ENCODE measurements around the gene KIF17.

The KIF17 gene

DNA sequence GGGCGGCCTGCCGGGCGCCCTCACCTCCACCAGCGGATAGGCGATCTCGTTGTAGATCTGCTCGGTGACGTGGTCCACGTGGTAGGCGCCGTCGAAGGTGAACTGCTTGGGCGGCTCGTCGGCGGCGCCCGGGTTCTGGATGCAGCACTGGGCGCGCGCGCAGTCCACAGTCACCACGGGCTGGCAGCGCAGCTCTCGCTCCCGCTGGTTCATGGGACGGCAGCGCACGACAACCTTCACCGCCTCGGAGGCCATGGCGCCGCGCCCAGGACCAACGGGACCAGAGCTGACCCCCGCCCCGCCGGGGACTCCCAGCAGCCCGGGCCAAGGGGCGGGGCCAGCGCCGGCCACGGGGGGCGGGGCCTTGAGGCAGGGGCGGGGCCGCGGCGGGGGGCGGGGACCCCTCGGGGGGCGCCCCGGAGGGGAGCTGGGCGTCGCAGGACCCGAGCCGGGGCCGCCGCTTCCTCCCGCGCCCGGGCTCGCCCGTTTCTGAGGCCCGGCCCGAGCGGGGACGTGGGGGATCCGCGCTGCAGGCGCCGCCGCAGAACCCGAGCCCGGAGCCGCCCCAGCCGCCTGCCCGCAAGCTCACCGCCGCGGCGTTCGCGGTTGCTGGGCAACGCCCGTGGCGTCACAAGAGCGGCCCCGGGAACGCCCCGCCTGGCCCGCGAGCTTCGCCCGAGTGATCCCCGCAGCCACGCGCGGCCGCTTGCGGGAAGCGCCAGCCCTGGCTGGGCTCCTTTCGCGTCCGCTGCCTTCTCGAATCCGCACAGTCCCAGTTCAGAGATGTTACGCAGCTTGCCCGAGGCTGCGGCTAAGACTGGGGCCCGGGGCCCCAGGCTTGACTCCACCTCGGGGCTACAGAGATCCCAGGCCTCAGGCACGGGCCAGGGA is at the start of gene KIF17:
Gene KIF17, minus strand, starts transcription at position 556 of the 891 bp plus-strand sequence. Its CDS starts 301 bp downstream, at position 255.
- peak; percentile 56 for DNase-seq (ENCODE audit: low read depth)

- DNase-seq (ENCODE audit: low read depth): no peak
Measured at GRCh38 chr1:20767271-20767670, 49.5 kb upstream of the KIF17 start.

DNA sequence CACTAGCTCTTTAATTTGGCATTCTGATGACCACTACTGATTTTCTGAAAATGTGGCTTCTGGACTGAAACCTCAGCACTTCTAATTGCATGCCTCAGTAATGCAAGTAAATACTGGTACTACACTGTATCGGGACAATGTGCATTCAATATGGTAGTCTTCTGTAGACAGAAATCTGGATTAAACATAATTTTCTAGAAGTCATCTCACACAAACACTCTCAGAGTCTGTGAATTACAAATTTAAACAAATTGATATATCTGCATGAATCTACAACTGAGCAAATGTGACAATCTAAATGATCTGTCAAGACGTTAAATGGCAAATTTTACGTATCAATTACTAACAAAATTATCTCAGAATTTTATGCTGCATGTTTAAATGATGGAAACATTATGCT is 45.6 kb upstream of the KIF17 start:
- no peak for DNase-seq (ENCODE audit: low read depth)

GRCh38 chr1:20760322-20760721 is 42.5 kb upstream of the KIF17 start:
- DNase-seq (ENCODE audit: low read depth): no peak

DNA sequence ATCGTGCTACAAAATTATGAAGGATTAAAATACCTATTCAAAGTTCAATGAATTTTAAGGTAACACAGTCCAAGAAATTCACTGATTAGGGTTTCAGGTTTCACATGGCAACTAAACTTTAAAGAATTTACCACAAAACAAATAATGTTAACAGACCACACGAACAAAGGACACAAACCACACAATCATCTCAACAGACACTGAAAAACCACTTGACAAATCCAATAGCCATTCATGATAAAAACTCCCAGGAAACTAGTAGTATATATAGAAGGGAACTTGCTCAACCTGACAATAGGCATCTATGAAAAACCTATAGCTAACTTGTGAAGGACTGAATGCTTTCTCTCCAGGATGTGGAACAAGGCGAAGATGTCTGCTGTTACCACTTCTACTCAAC is 35.8 kb upstream of the KIF17 start:
- DNase-seq (ENCODE audit: low read depth): no peak

- DNase-seq (ENCODE audit: low read depth): no peak
Measured at GRCh38 chr1:20751462-20751990, 33.7 kb upstream of the KIF17 start.

DNA sequence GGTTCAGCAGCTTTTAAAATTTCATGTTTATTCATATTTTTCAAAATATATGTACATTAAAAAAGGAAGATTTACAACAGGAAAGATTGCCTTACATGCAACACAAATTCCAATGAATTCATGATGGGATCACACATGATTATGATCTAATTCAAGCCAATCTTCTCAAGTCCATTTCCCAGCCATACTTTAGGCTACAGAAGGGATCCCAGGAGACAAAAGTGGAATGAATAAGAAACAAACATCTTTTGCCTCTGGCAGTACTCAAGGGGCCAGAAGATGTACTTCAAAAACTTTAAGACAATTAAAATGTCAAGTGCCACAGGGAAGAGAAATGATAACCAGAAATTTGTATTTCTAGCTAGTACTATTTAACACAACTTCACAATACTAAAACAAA is 24.9 kb upstream of the KIF17 start:
- no peak for DNase-seq (ENCODE audit: low read depth)

- no peak for DNase-seq (ENCODE audit: low read depth)
Measured at GRCh38 chr1:20740781-20741180, 23.0 kb upstream of the KIF17 start.

DNA sequence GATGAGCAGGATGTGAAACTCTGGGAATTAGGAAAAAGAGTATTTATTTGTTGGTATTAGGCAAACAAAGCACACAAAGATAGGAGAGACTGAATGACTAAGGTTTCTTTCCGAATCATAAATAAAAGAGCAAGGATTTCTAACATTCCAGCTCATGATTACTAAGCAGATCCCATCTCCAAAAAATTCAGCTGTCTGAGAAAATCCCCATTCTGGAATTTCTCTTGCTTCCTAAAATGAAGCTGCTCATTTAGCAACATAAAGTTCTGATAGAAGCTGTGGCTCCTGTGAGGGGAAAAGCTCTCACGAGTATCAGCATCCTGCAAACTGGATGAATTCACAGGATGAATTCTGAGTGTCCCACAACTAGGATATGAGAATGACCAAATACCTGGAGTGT is 21.4 kb upstream of the KIF17 start:
- no peak for DNase-seq (ENCODE audit: low read depth)

DNA sequence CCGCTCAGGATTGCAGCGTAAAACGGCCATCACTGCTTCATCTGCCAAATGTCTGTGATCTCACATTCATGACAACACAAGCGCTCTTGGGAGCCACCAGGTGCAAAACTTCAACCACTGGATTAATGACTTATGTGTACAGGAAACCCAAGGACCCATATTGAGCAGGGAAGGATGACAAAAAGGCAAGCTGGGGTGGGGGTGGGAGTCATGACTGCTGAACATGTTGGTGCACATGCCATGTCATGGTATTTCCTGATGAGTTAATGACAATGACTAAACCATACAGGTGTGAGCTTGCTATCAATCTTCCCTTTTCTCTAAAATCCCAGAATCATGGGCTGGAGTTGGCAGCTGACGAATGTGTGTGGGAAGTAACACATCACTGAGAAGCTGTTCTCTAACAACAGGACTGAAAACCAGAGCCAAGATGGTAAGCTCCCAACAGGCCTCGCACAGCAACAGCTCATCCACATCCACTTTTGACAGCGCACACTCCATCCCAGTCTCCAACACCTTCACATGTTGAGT is 17.8 kb upstream of the KIF17 start:
- no peak for DNase-seq (ENCODE audit: low read depth)

DNA sequence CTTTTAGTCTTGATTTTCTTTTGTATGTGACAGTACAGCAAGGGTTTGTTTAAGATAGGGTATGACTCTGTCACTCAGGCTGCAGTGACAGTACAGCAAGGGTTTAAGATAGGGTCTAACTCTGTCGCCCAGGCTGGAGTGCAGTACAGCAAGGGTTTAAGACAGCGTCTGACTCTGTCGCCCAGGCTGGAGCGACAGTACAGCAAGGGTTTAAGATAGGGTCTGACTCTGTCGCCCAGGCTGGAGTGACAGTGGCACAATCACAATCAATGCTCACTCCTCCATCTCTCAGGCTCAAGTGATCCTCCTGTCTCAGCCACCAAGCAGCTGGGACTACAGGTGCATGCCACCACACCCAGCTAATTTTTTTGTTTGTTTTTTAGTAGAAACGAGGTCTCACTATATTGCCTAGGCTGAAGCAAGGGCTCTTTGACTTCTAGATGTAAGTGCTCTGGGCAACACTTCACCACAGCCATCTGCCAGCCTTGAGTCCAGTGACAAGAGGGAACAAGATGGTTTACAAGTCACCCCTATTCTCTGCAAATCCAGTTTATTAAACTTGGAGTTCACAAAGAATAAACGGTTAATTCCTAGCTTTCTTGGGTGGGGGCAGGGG is 15.7 kb upstream of the KIF17 start:
- no peak for DNase-seq (ENCODE audit: low read depth)

GRCh38 chr1:20732588-20733359 is 15.0 kb upstream of the KIF17 start, which contains the start of gene SH2D5:
Gene SH2D5, minus strand, starts transcription at chr1:20732703. Its CDS starts 4,659 bp downstream, at chr1:20728044.
- no peak for DNase-seq (ENCODE audit: low read depth)

GRCh38 chr1:20732071-20732587 is 14.3 kb upstream of the KIF17 start:
- DNase-seq (ENCODE audit: low read depth): no peak

DNA sequence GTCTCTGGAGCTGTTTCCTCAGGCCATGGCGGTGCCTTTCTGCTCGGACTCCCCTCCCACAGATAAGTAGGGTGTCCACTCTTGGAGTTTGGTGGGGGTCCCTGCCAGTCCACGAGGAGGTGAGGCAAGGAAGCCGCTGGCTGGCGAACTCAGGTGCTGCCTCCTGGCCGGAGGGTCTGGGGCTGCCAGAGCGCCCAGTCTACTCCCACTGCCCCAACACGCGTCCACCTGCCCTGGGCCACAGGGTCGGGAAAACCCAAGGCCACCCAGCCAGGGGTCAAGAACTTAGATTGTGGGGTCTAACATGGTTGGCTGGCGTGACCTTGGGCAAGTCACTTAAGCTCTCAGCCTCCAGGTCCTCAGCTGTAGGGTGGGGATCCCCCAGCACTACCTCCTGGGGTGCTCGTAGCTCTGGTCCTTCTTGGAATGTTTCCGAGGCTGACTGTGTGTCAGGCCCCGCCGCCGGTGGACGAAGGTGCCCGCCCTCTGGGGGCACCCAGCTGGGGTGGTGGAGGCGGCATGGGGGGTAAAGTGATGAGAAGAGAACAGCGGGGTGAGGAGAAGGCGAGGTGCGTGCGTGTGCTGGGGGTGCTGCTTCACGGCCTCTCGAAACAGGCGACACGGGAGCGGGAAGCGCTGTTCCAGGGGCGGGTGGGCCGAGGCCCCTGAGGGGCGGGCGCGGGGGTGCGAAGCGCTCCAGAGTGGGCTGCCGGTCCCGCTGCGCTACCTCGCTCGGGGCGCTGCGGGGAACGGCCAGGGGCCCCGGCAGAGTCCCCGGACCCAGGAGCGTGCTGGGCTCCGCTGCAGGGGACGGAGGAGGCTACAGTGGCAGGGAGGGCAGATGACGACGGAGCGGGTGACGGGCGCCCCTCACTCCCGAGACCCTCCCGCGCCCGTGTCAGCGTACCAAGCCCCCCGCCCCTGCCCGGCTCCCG is 13.5 kb upstream of the KIF17 start:
- DNase-seq (ENCODE audit: low read depth): no peak

GRCh38 chr1:20730690-20731056 is 12.9 kb upstream of the KIF17 start:
- DNase-seq (ENCODE audit: low read depth): no peak

DNA sequence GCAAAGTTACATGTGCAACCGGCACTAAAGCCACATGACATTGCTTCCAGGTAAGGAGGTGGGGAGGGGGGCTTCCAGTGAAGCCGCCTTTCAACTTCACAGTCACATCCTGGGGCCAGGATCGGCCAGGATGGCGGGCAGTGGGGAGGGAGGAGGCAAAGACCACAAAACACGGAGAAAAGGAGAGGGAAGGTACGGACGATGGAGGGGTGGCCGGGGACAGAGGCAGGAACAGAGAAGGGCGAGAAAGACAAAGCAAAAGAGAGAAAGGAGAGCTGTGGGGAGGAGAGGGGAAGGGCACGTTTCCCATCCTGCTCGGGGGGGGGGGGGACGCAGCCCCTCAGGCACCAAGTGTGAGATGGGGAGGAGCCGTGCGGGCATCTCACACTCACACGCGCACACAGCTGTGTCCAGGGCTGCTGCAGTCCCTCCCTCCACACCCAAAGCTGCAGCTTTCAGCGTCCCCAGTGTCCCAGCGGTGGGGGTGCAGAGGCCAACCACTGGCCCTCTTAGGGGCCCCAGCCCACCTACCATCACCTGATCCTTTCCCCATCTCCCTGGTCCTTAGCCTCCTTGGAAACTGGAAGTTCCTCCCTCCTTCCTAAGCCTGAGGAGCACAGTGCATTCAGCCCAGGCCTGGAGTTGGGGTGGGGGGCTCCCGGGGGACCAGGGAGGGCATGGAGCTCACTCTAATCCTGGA is 12.3 kb upstream of the KIF17 start:
- no peak for DNase-seq (ENCODE audit: low read depth)

DNA sequence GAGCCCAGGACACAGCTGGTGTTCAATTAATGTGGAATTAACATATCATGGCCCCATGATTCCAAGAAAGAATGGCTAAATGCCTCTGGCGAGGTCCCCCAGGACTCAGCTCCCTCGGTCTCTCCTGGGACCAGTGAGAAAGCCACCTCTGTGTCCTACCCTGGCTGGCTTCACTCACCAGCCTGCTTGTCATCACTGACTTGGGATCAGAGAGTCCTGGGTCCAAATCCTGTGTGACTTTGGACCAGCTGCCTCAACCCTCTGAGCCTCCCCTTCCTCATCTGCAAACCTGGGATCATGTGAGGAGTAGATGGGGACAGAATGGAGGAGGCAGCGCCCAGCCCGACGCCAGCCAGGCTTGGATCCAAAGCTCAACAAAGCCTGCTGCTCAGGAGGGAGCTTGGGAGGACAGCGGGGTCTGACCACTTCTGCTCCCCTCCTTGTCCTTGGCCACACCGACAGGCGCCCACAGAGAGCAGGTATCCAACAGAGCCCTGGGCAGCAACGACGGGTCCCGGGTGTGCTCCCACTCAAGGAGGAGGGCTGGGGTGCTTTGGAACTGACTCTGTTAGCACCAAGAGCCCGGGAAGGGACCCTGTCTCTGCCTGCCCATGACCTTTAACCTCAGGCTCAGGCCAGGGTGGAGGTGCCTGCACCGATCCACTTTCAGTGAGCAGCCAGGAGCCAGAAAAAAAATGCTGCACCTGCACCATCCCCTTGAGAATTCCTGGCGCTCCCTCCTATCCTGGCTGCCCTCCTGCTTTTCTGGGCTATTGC is 11.5 kb upstream of the KIF17 start:
- no peak for DNase-seq (ENCODE audit: low read depth)

GRCh38 chr1:20728371-20729154 is 10.8 kb upstream of the KIF17 start:
- no peak for DNase-seq (ENCODE audit: low read depth)

Measured in CMK (cell line).